Mucosa of rectum (tissue), 2 donors: ENCODE data around the gene SGMS1.
"Not testable (repeated sequence)": the region's sequence is repeated elsewhere in the genome, so short reads cannot be mapped to it uniquely, and the experiment has no call there.

Experiments used
- H3K27ac ChIP-seq, 2 donors: one replicate each; pipeline ENCODE4 v1.7.0; 2013; ENCODE audit warnings: inconsistent platforms in 2 of 2, low read depth in 2 of 2, low read length in 2 of 2
- H3K27me3 ChIP-seq, 2 donors: one replicate each; pipeline ENCODE4 v1.7.0; 2013; ENCODE audit warnings: low read length in 2 of 2; ENCODE audit not compliant: control insufficient read depth in 2 of 2, insufficient read depth in 2 of 2
- H3K36me3 ChIP-seq, 2 donors: one replicate each; pipeline ENCODE4 v1.7.0; 2013; ENCODE audit warnings: low read length in 2 of 2; ENCODE audit not compliant: control insufficient read depth in 2 of 2, insufficient read depth in 2 of 2
- H3K4me1 ChIP-seq, 2 donors: one replicate each; pipeline ENCODE4 v1.7.0; 2013; ENCODE audit warnings: low read length in 2 of 2, mild to moderate bottlenecking in 1 of 2; ENCODE audit not compliant: control insufficient read depth in 2 of 2, insufficient read depth in 2 of 2
- H3K4me3 ChIP-seq, 2 donors: one replicate each; pipeline ENCODE4 v1.7.0; 2013; ENCODE audit warnings: low read length in 2 of 2
- H3K9ac ChIP-seq, 2 donors: one replicate each; pipeline ENCODE4 v1.7.0; 2013; ENCODE audit warnings: low read length in 2 of 2, low read depth in 1 of 2, mild to moderate bottlenecking in 1 of 2
- H3K9me3 ChIP-seq, 2 donors: one replicate each; pipeline ENCODE4 v1.7.0; 2013; ENCODE audit warnings: low read length in 2 of 2; ENCODE audit not compliant: control insufficient read depth in 2 of 2
- donor health status: healthy.
- donor health status: Normal muscosa, but diverticular disease.

The SGMS1 gene

GRCh38 chr10:50355693-50356480, 267.9 kb downstream of the SGMS1 start:
- not testable (repeated sequence) for H3K27me3 ChIP-seq, H3K4me1 ChIP-seq, H3K4me3 ChIP-seq, H3K36me3 ChIP-seq, H3K27ac ChIP-seq, H3K9me3 ChIP-seq, H3K9ac ChIP-seq

GRCh38 chr10:50351483-50352146, 272.1 kb downstream of the SGMS1 start:
- Histone ChIP-seq H3K4me1 (no peaks in the 10 kb centered on the region), H3K27ac (no peak overlapping the region), H3K4me3 (no peak overlapping the region), H3K27me3 (no peaks in the 10 kb centered on the region), H3K9ac (no peak overlapping the region), H3K36me3 (no peaks in the 10 kb centered on the region), H3K9me3 (no peaks in the 10 kb centered on the region)

GRCh38 chr10:50350366-50350765, 273.4 kb downstream of the SGMS1 start:
- Histone ChIP-seq H3K9ac (no peak overlapping the region), H3K36me3 (no peaks in the 10 kb centered on the region), H3K27me3 (no peaks in the 10 kb centered on the region), H3K4me1 (no peaks in the 10 kb centered on the region), H3K27ac (no peak overlapping the region), H3K9me3 (no peaks in the 10 kb centered on the region), H3K4me3 (no peak overlapping the region)

- H3K27ac ChIP-seq: no peak overlapping the region
Measured at GRCh38 chr10:50349554-50349953, 274.2 kb downstream of the SGMS1 start.

GRCh38 chr10:50347394-50347802, 276.4 kb downstream of the SGMS1 start:
- H3K27ac ChIP-seq: no peak overlapping the region
- no peak overlapping the region for H3K9ac ChIP-seq

More at GRCh38 chr10:50349554-50349953, 274.2 kb downstream of the SGMS1 start:
- Histone ChIP-seq H3K27me3 (no peaks in the 10 kb centered on the region), H3K9me3 (no peaks in the 10 kb centered on the region), H3K4me3 (no peak overlapping the region), H3K9ac (no peak overlapping the region), H3K4me1 (no peaks in the 10 kb centered on the region), H3K36me3 (no peaks in the 10 kb centered on the region)

GRCh38 chr10:50346942-50347341, 276.8 kb downstream of the SGMS1 start:
- no peak overlapping the region for H3K27ac ChIP-seq
- no peaks in the 10 kb centered on the region for H3K27me3 ChIP-seq
- H3K4me3 ChIP-seq: no peak overlapping the region
- no peaks in the 10 kb centered on the region for H3K9me3 ChIP-seq
- H3K36me3 ChIP-seq: peaks cover 12 to 14% of the 10 kb centered on the region in 2 donors
- no peaks in the 10 kb centered on the region for H3K4me1 ChIP-seq
- H3K9ac ChIP-seq: no peak overlapping the region

More at GRCh38 chr10:50347394-50347802, 276.4 kb downstream of the SGMS1 start:
- peaks cover 12 to 14% of the 10 kb centered on the region in 2 donors for H3K36me3 ChIP-seq
- H3K4me3 ChIP-seq: no peak overlapping the region
- H3K4me1 ChIP-seq: no peaks in the 10 kb centered on the region
- H3K27me3 ChIP-seq: no peaks in the 10 kb centered on the region
- no peaks in the 10 kb centered on the region for H3K9me3 ChIP-seq

- Histone ChIP-seq H3K27me3 (no peaks in the 10 kb centered on the region), H3K36me3 (peaks cover 12 to 14% of the 10 kb centered on the region in 2 donors), H3K4me3 (no peak overlapping the region), H3K9ac (no peak overlapping the region), H3K27ac (no peak overlapping the region), H3K4me1 (no peaks in the 10 kb centered on the region), H3K9me3 (no peaks in the 10 kb centered on the region)
Measured at GRCh38 chr10:50345545-50345944, 278.2 kb downstream of the SGMS1 start.

GRCh38 chr10:50343702-50344331, 279.9 kb downstream of the SGMS1 start:
- Histone ChIP-seq H3K4me1 (no peaks in the 10 kb centered on the region), H3K9me3 (no peaks in the 10 kb centered on the region), H3K36me3 (peaks cover 12 to 18% of the 10 kb centered on the region in 2 donors), H3K9ac (no peak overlapping the region), H3K27ac (no peak overlapping the region), H3K27me3 (no peaks in the 10 kb centered on the region), H3K4me3 (no peak overlapping the region)

GRCh38 chr10:50341987-50342386, 281.8 kb downstream of the SGMS1 start:
- Histone ChIP-seq H3K27me3 (no peaks in the 10 kb centered on the region), H3K9me3 (no peaks in the 10 kb centered on the region), H3K4me3 (no peak overlapping the region), H3K9ac (no peak overlapping the region), H3K36me3 (peaks cover 12 to 18% of the 10 kb centered on the region in 2 donors), H3K27ac (no peak overlapping the region), H3K4me1 (no peaks in the 10 kb centered on the region)

GRCh38 chr10:50336140-50336539, 287.6 kb downstream of the SGMS1 start:
- H3K9me3 ChIP-seq: no peaks in the 10 kb centered on the region
- H3K36me3 ChIP-seq: peaks cover 0 to 4% of the 10 kb centered on the region in 2 donors
- H3K27me3 ChIP-seq: no peaks in the 10 kb centered on the region
- H3K4me1 ChIP-seq: no peaks in the 10 kb centered on the region
- no peak overlapping the region for H3K27ac ChIP-seq
- H3K4me3 ChIP-seq: no peak overlapping the region
- H3K9ac ChIP-seq: no peak overlapping the region
